Dendritic cell treated with granulocyte-macrophage colony-stimulating factor and Interleukin-4, amounts not matched to agents 40 ng/mL and 50 ng/mL, for 4 days (primary cell): Measurements from ENCODE around the gene JAZF1.
"Not testable (repeated sequence)": the region's sequence is repeated elsewhere in the genome, so short reads cannot be mapped to it uniquely, and the experiment has no call there.

ENCODE experiments used
- H3K27ac Mint-ChIP-seq: one replicate; pipeline ENCODE4 v1.8.0; 2022; ENCODE audit warnings: mild to moderate bottlenecking, mixed read lengths
- H3K27me3 Mint-ChIP-seq: one replicate; pipeline ENCODE4 v1.8.0; 2022; ENCODE audit warnings: mild to moderate bottlenecking, mixed read lengths
- H3K36me3 Mint-ChIP-seq: one replicate; pipeline ENCODE4 v1.8.0; 2022; ENCODE audit warnings: low read depth, mixed read lengths
- H3K4me1 Mint-ChIP-seq: one replicate; pipeline ENCODE4 v1.8.0; 2022; ENCODE audit warnings: low read depth, mixed read lengths
- H3K4me3 Mint-ChIP-seq: one replicate; pipeline ENCODE4 v1.8.0; 2022; ENCODE audit warnings: mild to moderate bottlenecking, moderate library complexity, mixed read lengths
- H3K9me3 Mint-ChIP-seq: one replicate; pipeline ENCODE4 v1.8.0; 2022; ENCODE audit warnings: mixed read lengths
- intact Hi-C: fragments of 100-400 bp; cut with micrococcal nuclease; formaldehyde crosslinking; loops from one replicate; pipeline ENCODE4 v1.15.0; 2022

Gene JAZF1

DNA sequence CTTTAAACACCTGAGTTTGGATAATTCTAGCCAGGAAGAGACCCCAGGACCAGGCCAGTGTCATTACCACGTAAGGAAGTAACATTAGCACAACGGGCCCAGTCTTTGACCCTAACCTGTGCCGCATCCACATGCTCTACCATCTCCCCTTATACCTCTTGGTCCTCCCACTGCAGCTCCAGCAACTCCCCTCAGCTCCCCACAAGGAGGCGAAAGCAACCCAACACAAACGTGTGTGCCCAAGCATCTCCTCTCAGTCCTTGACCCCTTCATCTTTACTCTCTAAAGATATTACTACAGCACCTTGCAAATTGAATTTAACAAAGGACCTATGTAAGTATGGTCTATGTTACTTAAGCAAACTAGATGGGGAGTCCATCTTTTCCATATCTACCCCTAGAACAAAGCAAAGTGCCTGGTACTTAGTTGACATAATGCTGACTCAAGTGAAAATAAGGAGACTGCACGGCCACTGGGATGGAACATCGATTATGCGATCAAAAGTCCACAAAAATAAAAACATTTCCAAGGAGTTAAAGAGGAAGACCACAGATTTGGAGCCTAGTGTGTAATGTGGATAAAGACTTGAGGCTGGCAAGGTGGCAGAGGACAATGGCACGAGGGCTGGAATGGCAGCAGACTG is 147.7 kb downstream of the JAZF1 start:
- Mint-ChIP-seq H3K36me3 (no peaks in the 10 kb centered on the region), H3K27ac (peak overlapping the region; percentile 5), H3K9me3 (no peaks in the 10 kb centered on the region), H3K27me3 (no peaks in the 10 kb centered on the region), H3K4me1 (peaks cover 38% of the 10 kb centered on the region), H3K4me3 (no peak overlapping the region)
- intact Hi-C loops, result no loop called here

DNA sequence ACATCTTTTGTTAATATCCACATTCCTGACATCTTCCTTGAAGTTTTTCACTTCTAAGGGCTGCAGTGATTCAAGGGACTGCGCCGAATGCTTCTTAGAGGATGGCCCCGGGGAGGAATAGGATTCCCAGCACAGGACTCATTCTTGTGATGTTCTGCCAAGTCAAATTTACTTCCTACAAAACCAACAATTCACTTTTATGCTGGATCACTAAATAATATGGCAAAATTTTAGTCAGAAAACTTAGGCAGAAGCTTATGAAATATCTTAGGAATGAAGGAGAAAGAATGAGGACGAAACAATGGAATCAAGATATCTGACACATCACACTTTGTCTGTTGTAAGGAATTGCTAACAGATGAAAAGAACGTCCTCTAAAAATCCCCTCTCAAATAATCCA is 151.5 kb downstream of the JAZF1 start:
- Mint-ChIP-seq H3K27me3 (no peaks in the 10 kb centered on the region), H3K4me3 (no peak overlapping the region), H3K9me3 (no peaks in the 10 kb centered on the region), H3K36me3 (no peaks in the 10 kb centered on the region), H3K27ac (no peak overlapping the region), H3K4me1 (peaks cover 39% of the 10 kb centered on the region)
- intact Hi-C loops, result loop anchor here (10.0 kb wide), 1 partner anchor 234 kb away; no protein-coding TSS in a partner anchor

DNA sequence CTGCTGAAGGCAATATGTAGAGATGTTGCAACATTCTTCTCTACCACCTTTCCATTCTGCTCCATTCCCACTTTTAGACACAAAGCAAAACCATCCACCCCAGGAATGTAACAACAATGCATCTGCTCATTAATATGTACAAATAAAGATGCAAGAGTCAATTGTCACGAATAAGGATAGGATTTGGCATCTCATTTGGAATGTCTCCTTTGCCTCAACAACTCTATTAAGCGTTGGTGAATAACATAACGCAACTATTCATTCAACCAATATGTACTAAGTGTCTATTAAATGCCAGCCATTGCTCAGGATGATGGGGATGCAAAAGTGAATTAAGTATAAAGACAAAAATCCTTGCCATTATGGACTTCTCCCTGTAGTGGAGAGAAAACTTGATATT is 152.1 kb downstream of the JAZF1 start:
- Mint-ChIP-seq H3K36me3 (no peaks in the 10 kb centered on the region), H3K4me1 (peaks cover 39% of the 10 kb centered on the region), H3K27ac (no peak overlapping the region), H3K27me3 (no peaks in the 10 kb centered on the region), H3K9me3 (no peaks in the 10 kb centered on the region), H3K4me3 (no peak overlapping the region)
- intact Hi-C loops, result loop anchor here (10.0 kb wide), 1 partner anchor 234 kb away; no protein-coding TSS in a partner anchor

DNA sequence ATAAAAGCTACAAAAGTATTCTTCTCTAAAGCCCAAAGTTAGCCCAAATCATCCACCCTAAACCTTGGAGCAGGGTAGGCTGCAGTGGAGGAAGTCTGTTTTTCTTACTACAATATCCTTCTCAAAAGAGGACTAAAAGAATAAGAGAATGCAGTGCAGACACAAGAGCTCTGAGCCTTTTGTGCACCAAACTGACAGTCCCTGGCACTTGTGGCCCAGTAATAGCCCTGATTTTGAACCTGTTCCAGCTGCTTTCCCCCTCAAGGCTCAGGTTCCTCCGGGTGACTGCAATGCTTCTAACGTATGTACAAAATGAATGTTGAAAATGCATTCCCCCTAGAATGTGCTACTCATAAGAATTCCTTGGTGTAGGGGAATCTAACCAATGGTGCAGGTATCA is 154.4 kb downstream of the JAZF1 start:
- H3K4me1 Mint-ChIP-seq, result peaks cover 23% of the 10 kb centered on the region
- H3K27me3 Mint-ChIP-seq, result no peaks in the 10 kb centered on the region
- intact Hi-C loops, result loop anchor here (10.0 kb wide), 1 partner anchor 231 kb away; no protein-coding TSS in a partner anchor

DNA sequence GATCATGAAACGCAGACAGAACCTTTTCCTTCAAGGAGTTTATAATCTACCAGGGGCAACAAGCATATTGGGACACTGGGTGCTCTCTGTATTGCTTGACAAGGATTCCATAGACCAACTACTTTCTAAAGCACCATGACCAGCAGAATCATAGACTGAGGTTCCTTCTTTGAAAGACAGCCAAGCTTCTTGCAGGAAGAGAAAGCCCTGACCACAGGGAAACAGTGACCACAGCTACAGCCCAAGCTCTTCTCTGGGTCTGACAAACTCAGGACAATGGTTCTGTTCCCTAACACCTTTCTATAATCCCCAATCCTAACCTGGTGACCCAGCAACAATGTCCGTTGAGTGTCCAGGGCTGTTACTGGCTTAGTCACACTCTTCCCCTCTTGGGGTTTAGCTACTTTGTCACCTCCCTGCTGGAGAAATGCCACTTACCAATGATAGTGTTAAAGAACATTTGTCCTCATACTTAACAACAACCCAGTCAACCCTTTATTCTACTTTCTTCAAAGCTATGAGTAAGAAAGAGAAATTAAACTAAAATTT is 155.7 kb downstream of the JAZF1 start:
- Mint-ChIP-seq H3K4me3 (no peak overlapping the region), H3K27ac (no peak overlapping the region)
- intact Hi-C loops, result loop anchor here (5.0 to 10.0 kb wide), 5 partner anchors 72 to 828 kb away; no protein-coding TSS in a partner anchor

More for the DNA sequence above, 154.4 kb downstream of the JAZF1 start:
- no peaks in the 10 kb centered on the region for H3K9me3 Mint-ChIP-seq
- peaks cover 6% of the 10 kb centered on the region for H3K36me3 Mint-ChIP-seq
- H3K27ac Mint-ChIP-seq, result no peak overlapping the region
- no peak overlapping the region for H3K4me3 Mint-ChIP-seq

DNA sequence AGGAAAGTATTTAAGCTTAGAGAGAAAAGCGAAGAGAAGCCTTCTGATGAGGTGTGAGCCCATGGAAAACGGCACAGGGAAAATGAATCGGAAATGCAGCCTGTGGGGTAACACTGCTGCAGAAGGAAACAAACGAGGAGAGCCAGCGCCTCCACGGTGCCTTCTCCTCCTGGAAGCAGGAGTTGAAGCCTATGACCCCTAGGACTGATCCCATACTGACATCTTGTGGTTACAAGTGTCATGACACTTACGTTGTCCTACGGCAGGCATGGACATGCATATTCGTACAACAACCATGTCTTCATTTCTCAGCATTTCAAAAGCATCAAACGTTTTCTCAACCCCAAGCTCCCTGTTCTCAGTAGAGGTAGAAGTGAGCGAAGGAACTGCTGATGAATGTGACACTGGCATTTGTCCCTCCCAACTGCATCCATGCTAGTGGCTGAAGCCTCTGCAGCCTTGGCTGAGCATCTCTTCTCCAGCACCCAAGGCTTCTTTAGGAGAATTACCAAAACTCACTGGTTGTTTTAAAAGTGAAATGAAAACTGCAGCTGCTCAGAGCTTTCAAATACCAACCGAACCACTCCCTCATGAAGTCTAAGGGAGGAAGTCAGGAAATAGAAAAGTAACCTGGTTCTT is 160.2 kb downstream of the JAZF1 start:
- no peaks in the 10 kb centered on the region for H3K9me3 Mint-ChIP-seq

More for the DNA sequence above, 155.7 kb downstream of the JAZF1 start:
- Mint-ChIP-seq H3K9me3 (no peaks in the 10 kb centered on the region), H3K36me3 (peaks cover 11% of the 10 kb centered on the region), H3K27me3 (no peaks in the 10 kb centered on the region), H3K4me1 (peaks cover 25% of the 10 kb centered on the region)

DNA sequence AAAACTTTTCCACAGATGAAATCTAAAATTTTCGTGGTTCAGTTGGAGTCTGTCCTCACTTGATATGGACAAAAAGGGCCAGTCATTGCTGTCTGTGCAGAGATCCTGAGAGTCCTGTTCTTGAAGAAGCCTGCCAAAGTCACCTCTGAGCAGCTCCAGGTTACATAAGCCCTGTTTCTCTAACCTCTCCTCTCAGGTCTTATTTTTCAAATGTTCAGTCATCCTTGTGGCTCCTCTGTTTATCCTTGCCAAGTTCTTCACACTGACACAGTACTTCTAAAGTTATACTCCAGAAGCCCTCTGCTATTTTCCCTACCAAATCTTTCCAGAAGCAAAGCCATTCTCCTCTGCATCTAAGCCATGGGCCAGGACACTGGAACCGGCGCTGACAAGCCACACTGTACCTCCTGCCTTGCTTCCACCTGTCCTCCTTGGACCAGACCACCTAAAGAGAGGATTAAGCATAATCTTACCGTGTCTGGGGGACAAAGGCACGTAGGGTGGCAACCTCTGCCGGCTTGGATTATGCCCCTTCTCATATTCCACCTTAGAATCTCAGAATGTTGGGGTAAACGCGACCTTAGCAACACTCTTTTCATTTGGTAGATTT is 161.6 kb downstream of the JAZF1 start:
- intact Hi-C loops, result no loop called here
- Mint-ChIP-seq H3K4me1 (peaks cover 7% of the 10 kb centered on the region), H3K4me3 (no peak overlapping the region), H3K27ac (no peak overlapping the region), H3K36me3 (peaks cover 35% of the 10 kb centered on the region), H3K9me3 (peaks cover 11% of the 10 kb centered on the region), H3K27me3 (no peaks in the 10 kb centered on the region)

More for the DNA sequence above, 160.2 kb downstream of the JAZF1 start:
- Mint-ChIP-seq H3K27ac (no peak overlapping the region), H3K4me3 (no peak overlapping the region), H3K4me1 (peaks cover 22% of the 10 kb centered on the region), H3K27me3 (no peaks in the 10 kb centered on the region), H3K36me3 (peaks cover 23% of the 10 kb centered on the region)
- intact Hi-C loops, result loop anchor here (5.0 to 10.0 kb wide), 5 partner anchors 77 to 823 kb away; no protein-coding TSS in a partner anchor

DNA sequence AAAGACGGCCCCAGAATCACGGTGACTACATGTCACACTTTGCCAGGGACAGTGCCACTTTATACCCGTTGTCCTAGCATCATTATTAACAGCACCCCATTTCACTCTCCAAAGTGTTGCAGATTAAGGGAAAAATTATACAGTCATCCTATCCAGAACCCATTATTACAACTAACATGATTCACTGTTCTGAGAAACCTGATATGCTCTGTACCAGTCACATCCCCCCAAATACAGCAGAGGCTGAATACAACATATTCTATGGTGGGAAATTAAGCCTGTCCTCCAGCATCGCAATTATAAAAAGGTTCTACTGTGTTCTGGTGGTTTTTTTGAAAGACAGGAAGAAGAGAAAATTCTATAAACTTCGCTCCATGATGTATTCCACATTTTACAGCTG is 162.1 kb downstream of the JAZF1 start:
- H3K36me3 Mint-ChIP-seq, result peaks cover 35% of the 10 kb centered on the region
- peaks cover 5% of the 10 kb centered on the region for H3K4me1 Mint-ChIP-seq
- H3K27ac Mint-ChIP-seq, result no peak overlapping the region
- no peaks in the 10 kb centered on the region for H3K27me3 Mint-ChIP-seq
- no peak overlapping the region for H3K4me3 Mint-ChIP-seq
- intact Hi-C loops, result no loop called here
- peaks cover 11% of the 10 kb centered on the region for H3K9me3 Mint-ChIP-seq

DNA sequence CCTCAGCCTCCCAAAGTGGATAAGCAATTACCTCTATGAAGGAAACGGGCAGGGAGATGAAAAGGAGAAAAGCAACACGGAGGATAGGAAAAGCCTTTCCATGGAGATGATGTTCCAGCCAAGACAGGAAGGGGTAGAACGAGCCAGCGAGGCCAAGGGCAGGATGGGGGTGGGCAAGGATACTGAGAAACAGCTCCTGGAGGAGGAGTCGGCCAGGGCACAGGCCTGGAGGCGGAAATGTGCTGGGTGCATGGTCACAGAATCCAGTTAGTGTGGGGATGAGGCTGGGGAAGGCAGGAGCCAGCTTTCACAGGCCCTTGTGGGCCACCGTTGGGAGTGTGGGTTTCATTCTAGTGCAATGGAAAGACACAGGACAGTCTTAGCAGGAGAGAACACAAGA is 162.6 kb downstream of the JAZF1 start:
- Mint-ChIP-seq H3K36me3 (peaks cover 35% of the 10 kb centered on the region), H3K4me1 (peaks cover 5% of the 10 kb centered on the region), H3K27me3 (no peaks in the 10 kb centered on the region), H3K27ac (no peak overlapping the region), H3K4me3 (no peak overlapping the region), H3K9me3 (peaks cover 11% of the 10 kb centered on the region)
- intact Hi-C loops, result no loop called here

DNA sequence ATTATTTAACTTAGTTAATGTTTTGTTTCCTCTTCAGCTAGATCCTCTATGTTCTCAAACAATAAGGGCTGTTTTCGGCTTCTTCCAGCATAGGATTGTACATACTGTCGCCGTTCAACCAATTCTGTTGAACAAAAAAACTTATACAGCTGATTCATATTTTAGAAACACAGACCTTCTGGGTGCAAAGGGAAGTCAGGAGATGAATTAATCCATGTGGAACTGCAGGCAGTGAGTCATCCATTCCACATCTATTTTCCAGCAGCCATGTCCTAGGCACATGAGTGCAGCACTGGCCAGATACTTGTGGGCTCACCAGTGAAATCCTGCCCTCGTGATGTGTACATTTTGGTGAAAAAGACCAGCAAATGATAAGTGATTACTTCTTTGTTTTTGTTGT is 163.2 kb downstream of the JAZF1 start:
- no peak overlapping the region for H3K27ac Mint-ChIP-seq

DNA sequence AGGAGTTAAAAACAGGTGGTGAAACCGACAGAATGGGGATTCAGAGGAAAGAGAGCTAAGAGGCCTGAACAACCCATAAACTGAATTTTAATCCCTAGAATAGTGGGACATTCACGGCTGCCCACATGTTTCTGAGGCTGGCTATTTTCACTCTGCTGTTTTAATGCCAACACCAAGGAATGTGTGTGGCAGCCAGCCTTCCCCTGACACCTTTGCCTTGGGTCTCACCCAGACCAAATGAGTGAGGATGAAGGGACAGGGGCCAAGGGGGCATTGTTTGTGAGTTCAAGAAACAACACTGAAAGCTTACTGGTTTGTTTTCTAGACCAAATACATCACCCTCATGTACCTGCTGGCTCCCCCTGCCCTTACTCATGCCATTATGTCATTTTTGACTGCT is 164.3 kb downstream of the JAZF1 start:
- intact Hi-C loops, result no loop called here
- no peak overlapping the region for H3K27ac Mint-ChIP-seq
- peaks cover 30% of the 10 kb centered on the region for H3K36me3 Mint-ChIP-seq
- peaks cover 11% of the 10 kb centered on the region for H3K9me3 Mint-ChIP-seq
- peaks cover 2% of the 10 kb centered on the region for H3K27me3 Mint-ChIP-seq
- H3K4me1 Mint-ChIP-seq, result peaks cover 5% of the 10 kb centered on the region
- no peak overlapping the region for H3K4me3 Mint-ChIP-seq

More for the DNA sequence above, 163.2 kb downstream of the JAZF1 start:
- peaks cover 5% of the 10 kb centered on the region for H3K4me1 Mint-ChIP-seq
- peaks cover 31% of the 10 kb centered on the region for H3K36me3 Mint-ChIP-seq
- H3K9me3 Mint-ChIP-seq, result peaks cover 11% of the 10 kb centered on the region
- intact Hi-C loops, result no loop called here
- no peak overlapping the region for H3K4me3 Mint-ChIP-seq
- H3K27me3 Mint-ChIP-seq, result no peaks in the 10 kb centered on the region

DNA sequence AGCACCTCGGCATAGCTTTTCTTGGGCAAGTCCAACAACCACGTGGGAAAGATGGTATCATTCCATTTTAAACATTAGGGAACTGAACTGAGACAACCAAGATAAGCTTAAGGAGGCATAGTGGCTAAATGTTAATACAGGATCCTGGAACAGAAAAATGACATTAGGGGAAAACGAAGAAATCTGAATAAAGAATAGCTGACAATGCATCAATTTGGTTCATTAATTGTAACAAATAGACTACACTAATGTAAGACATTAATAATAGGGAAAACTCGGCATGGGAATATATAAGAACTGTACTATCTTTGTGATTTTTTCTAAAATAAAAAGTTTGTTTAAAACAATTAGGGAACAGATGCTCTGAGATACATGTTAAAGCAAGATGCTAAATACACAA is 165.4 kb downstream of the JAZF1 start:
- intact Hi-C loops, result no loop called here
- no peak overlapping the region for H3K4me3 Mint-ChIP-seq
- peaks cover 11% of the 10 kb centered on the region for H3K9me3 Mint-ChIP-seq
- H3K27me3 Mint-ChIP-seq, result peaks cover 2% of the 10 kb centered on the region
- no peaks in the 10 kb centered on the region for H3K4me1 Mint-ChIP-seq
- no peak overlapping the region for H3K27ac Mint-ChIP-seq
- H3K36me3 Mint-ChIP-seq, result peaks cover 24% of the 10 kb centered on the region

DNA sequence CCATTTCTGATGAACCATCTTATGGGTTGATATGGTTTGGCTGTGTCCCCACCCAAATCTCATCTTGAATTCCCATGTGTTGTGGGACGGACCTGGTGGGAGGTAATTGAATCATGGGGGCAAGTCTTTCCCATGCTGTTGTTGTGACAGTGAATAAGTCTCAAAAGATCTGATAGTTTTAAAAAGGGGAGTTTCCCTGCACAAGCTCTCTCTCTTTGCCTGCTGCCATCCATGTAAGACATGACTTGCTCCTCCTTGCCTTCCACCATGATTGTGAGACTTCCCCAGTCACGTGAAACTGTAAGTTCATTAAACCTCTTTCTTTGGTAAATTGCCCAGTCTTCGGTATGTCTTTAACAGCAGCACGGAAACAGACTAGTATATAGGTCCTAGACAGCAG is 166.3 kb downstream of the JAZF1 start:
- H3K27me3 Mint-ChIP-seq, H3K4me1 Mint-ChIP-seq, intact Hi-C loops, H3K27ac Mint-ChIP-seq, H3K4me3 Mint-ChIP-seq: not testable (repeated sequence)
- Mint-ChIP-seq H3K36me3 (peaks cover 24% of the 10 kb centered on the region), H3K9me3 (peaks cover 11% of the 10 kb centered on the region)

DNA sequence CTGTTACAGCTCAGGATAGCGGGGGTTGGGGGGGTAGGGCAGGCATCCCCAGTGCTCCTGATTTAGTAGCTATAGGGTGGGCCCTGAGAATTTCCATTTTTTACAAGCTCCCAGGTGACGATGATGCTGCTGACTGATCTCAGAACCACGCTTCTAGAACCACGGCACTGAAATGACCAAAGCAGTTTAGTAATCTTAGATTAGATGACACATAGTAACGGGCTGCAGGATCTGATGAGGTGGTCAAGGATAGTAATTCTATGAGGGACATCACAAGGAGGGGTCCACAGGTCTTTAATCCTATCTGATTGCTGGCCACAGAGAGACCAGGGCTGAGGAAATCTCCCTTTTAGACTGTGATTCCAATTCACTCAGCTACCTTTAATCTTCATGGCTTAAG is 167.2 kb downstream of the JAZF1 start:
- no peak overlapping the region for H3K4me3 Mint-ChIP-seq
- peaks cover 24% of the 10 kb centered on the region for H3K36me3 Mint-ChIP-seq
- no peak overlapping the region for H3K27ac Mint-ChIP-seq
- H3K9me3 Mint-ChIP-seq, result peaks cover 11% of the 10 kb centered on the region
- intact Hi-C loops, result no loop called here
- H3K4me1 Mint-ChIP-seq, result no peaks in the 10 kb centered on the region
- peaks cover 2% of the 10 kb centered on the region for H3K27me3 Mint-ChIP-seq
